ENCODE data around the gene LAMB3.

Gene LAMB3

GRCh38 chr1:209661071-209661470 lies 8.8 kb upstream of the LAMB3 start:
- DNase-seq (ENCODE audit: low read depth) = no peak

- DNase-seq (ENCODE audit: low read depth) = no peak
These were observed 7.7 kb upstream of the LAMB3 start for GRCh38 chr1:209659909-209660308.

- no peak for DNase-seq (ENCODE audit: low read depth)
These were observed 5.7 kb upstream of the LAMB3 start for GRCh38 chr1:209657918-209658317.

GRCh38 chr1:209657140-209657879 lies 5.1 kb upstream of the LAMB3 start:
- DNase-seq (ENCODE audit: low read depth) = no peak

- no peak for DNase-seq (ENCODE audit: low read depth)
These were observed 3.4 kb upstream of the LAMB3 start for GRCh38 chr1:209655411-209656231.

GRCh38 chr1:209653915-209654351 lies 1.7 kb upstream of the LAMB3 start:
- no peak for DNase-seq (ENCODE audit: low read depth)

- no peak for DNase-seq (ENCODE audit: low read depth)
These were observed 712 bp upstream of the LAMB3 start for GRCh38 chr1:209652873-209653401.

GRCh38 chr1:209651138-209651587 lies 1.1 kb downstream of the LAMB3 start:
- DNase-seq (ENCODE audit: low read depth) = peak; percentile 52

- DNase-seq (ENCODE audit: low read depth) = no peak
These were observed 1.8 kb downstream of the LAMB3 start for GRCh38 chr1:209650454-209650853.

- DNase-seq (ENCODE audit: low read depth) = peak; percentile 90
These were observed 3.1 kb downstream of the LAMB3 start for GRCh38 chr1:209648931-209649776.

- DNase-seq (ENCODE audit: low read depth) = peak; percentile 24
These were observed 3.9 kb downstream of the LAMB3 start for GRCh38 chr1:209648346-209648745.

GRCh38 chr1:209647156-209647555 lies 5.1 kb downstream of the LAMB3 start:
- peak; percentile 14 for DNase-seq (ENCODE audit: low read depth)

GRCh38 chr1:209646558-209646957 lies 5.7 kb downstream of the LAMB3 start:
- no peak for DNase-seq (ENCODE audit: low read depth)

GRCh38 chr1:209645574-209646452 lies 6.4 kb downstream of the LAMB3 start:
- DNase-seq (ENCODE audit: low read depth) = no peak

- DNase-seq (ENCODE audit: low read depth) = peak; percentile 27
These were observed 8.8 kb downstream of the LAMB3 start for GRCh38 chr1:209643285-209644020.

GRCh38 chr1:209642816-209643215 lies 9.4 kb downstream of the LAMB3 start:
- DNase-seq (ENCODE audit: low read depth) = no peak

GRCh38 chr1:209641832-209642172 lies 10.4 kb downstream of the LAMB3 start:
- DNase-seq (ENCODE audit: low read depth) = no peak

GRCh38 chr1:209635850-209636249 lies 16.4 kb downstream of the LAMB3 start:
- no peak for DNase-seq (ENCODE audit: low read depth)

- no peak for DNase-seq (ENCODE audit: low read depth)
These were observed 18.1 kb downstream of the LAMB3 start for GRCh38 chr1:209634005-209634737.
